Erythroblast (primary cell): ENCODE results near the gene UBE2G1.
"Not testable (repeated sequence)": the region's sequence is repeated elsewhere in the genome, so short reads cannot be mapped to it uniquely, and the experiment has no call there.

ENCODE experiments used
- DNase-seq, 2 experiments: peaks; one replicate each; lab custom pipeline; 2025; lab: John Stamatoyannopoulos, UW
- GATA1 ChIP-seq: IDR thresholded peaks from 2 replicates; pipeline ENCODE4 v1.6.1; 2011; ENCODE audit warnings: low read depth, mild to moderate bottlenecking, control low read depth, low read length, moderate library complexity
- POLR2A ChIP-seq: IDR thresholded peaks from 2 replicates; pipeline ENCODE4 v1.6.1; 2011; ENCODE audit warnings: mild to moderate bottlenecking, low read length

UBE2G1 gene

DNA sequence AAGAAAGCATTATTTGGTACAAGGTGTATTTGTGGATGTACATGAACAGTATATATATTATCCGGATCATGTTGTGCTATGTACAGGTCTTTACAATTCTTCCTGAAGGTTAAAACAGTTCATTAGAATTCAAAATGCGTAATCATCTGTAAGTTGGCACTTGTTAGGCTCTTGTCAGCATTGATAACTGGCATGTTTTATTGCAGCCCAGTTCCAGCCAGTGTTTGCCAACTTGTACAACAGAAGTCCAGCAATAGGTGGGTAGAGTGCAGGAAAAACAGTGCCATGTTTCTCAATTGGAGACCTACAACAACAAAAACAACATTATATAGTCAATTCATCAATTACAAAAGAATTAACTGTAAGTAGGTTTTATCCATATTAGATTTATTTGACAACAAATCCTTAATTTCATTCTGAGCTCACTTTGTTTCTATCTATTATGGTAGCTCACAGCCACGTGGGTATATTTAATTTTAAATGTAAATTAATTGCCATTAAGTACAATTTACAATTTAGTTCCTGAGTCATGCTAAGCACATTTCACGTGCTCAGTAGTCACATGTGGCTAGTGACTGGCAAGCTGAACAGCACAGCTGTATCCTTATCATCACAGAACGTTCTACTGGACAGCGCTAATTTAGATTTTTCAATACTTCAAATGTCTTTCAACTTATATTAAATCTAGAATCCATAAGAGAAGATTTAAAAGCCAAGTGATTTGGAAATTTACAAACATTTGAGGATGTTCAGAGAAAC, 94.1 kb downstream of the UBE2G1 start:
- no peak for DNase-seq
- TF ChIP-seq GATA1 (no peak), POLR2A (no peak)

GRCh38 chr17:4270736-4271135, 95.7 kb downstream of the UBE2G1 start:
- TF ChIP-seq GATA1 (no peak), POLR2A (no peak)
- no peak for DNase-seq

DNA sequence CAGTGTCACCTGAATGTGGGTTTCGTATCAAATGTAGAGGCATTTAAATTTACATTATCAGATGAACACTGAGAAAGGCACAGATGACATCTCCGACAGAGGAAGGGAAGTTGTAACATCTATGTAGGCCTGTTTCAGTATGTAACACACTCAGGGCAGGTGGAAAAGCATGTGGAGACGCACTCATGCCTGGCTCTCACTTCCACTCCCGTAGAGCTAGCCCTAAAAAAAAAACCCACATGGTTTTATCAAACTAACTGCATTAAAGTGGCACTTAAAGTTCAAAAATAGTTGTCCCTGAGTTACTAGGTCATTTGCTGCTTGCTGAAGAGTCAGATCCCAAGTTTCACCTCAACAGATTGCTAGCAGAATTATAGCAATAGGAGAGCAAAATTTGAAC, 96.6 kb downstream of the UBE2G1 start:
- TF ChIP-seq POLR2A (no peak), GATA1 (no peak)
- DNase-seq, result no peak

GRCh38 chr17:4267402-4267801, 99.1 kb downstream of the UBE2G1 start:
- TF ChIP-seq POLR2A (no peak), GATA1 (no peak)

GRCh38 chr17:4266550-4266949, 99.9 kb downstream of the UBE2G1 start:
- DNase-seq, result no peak

More at GRCh38 chr17:4267402-4267801, 99.1 kb downstream of the UBE2G1 start:
- DNase-seq, result no peak

GRCh38 chr17:4263282-4264215, 102.9 kb downstream of the UBE2G1 start, which contains the start of gene ANKFY1:
Gene ANKFY1, minus strand, starts transcription at chr17:4263979. Its CDS starts 38 bp downstream, at chr17:4263941.
- DNase-seq, result peak; percentile 95 to 97
- TF ChIP-seq POLR2A, result peak; percentile 76
- TF ChIP-seq GATA1, result no peak

More at GRCh38 chr17:4266550-4266949, 99.9 kb downstream of the UBE2G1 start:
- no peak for TF ChIP-seq POLR2A
- no peak for TF ChIP-seq GATA1

- TF ChIP-seq GATA1 (no peak), POLR2A (no peak)
- peak; percentile 40 to 53 for DNase-seq
These were observed 103.8 kb downstream of the UBE2G1 start for GRCh38 chr17:4262703-4263102.

DNA sequence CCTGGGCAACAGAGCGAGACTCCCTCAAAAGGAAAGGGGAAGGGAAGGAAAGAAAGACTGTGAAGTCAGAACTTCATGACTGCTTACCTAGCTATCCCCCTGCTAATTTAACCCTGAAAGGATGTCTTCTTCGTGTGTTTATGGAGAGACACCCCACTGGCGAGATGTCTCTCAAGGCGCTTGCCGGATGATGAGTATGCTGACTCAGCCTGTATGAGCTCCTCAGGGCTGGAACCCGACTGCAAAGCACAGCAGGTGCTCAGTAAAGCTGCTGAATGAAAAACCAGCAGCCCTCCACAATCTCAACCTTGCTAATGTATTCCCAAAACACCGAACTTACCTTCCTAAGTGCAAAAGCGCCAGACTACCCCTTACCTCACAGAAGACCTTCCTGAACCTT, 105.0 kb downstream of the UBE2G1 start:
- no peak for DNase-seq
- TF ChIP-seq GATA1 (no peak), POLR2A (no peak)

- no peak for DNase-seq
- no peak for TF ChIP-seq POLR2A
- no peak for TF ChIP-seq GATA1
These were observed 107.6 kb downstream of the UBE2G1 start for GRCh38 chr17:4258867-4259266.

DNA sequence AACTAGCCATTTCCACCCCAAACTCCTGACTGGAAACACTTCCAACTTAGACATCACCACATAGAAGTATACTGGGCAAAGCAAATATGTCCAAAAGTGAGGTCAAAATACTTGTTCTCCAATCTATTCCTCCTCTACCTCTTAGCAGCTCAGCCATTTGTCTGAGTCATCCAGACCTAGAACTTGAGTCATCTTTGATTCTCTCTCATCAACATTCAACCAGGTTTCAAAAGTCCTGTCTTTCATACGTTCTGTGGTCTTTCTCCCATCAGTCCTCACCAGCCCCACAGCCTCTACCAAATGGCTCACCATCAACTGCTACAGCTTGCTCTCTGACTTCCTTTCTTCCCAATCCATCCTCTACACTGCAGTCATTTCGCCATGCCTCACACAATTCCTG, 109.5 kb downstream of the UBE2G1 start:
- no peak for DNase-seq
- TF ChIP-seq POLR2A, result no peak
- no peak for TF ChIP-seq GATA1

DNA sequence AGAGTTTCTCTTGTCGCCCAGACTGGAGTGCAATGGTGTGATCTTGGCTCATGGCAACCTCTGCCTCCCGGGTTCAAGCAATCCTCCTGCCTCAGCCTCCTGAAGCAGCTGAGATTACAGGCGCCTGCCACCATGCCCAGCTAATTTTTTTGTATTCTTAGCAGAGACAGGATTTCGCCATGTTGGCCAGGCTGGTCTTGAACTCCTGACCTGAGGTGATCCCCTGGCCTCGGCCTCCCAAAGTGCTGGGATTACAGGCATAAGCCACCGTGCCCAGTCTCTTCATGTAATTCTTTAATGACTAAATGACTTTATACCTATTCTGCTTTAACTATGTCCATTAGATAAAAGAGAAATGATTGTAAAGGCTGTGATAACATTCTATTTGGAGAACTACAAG, 111.2 kb downstream of the UBE2G1 start:
- not testable (repeated sequence) for DNase-seq

- no peak for TF ChIP-seq GATA1
- TF ChIP-seq POLR2A, result no peak
- DNase-seq, result no peak
These were observed 115.6 kb downstream of the UBE2G1 start for GRCh38 chr17:4250887-4251286.

DNA sequence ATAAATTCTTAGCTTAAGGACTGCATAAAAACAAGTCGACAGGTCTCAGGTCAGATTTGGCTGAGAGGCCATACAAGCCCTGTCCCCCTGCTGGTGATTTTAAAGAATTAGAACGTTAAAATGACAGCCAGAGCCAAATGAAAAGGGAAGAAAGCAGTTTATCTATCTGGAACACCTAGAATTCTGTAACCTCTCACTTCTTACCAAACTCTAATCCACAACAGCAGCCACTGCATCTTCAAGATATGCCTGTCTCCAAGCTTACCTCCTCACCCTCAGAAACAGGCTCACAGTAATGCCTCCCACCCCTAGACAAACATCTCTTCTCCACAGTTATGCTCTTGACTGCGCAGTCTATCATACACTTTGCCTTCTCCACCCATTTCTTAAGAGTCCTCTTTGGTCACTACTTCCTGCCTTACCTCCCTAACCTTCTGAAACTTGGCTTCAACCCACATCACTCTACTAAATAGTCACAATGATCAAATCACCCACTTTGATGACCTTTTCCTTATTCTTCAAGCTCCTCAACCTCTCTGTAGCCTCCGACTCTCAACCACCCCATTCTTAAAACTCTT, 116.9 kb downstream of the UBE2G1 start:
- DNase-seq, result peak; percentile 88 to 97
- TF ChIP-seq POLR2A, result peak; percentile 39
- no peak for TF ChIP-seq GATA1

DNA sequence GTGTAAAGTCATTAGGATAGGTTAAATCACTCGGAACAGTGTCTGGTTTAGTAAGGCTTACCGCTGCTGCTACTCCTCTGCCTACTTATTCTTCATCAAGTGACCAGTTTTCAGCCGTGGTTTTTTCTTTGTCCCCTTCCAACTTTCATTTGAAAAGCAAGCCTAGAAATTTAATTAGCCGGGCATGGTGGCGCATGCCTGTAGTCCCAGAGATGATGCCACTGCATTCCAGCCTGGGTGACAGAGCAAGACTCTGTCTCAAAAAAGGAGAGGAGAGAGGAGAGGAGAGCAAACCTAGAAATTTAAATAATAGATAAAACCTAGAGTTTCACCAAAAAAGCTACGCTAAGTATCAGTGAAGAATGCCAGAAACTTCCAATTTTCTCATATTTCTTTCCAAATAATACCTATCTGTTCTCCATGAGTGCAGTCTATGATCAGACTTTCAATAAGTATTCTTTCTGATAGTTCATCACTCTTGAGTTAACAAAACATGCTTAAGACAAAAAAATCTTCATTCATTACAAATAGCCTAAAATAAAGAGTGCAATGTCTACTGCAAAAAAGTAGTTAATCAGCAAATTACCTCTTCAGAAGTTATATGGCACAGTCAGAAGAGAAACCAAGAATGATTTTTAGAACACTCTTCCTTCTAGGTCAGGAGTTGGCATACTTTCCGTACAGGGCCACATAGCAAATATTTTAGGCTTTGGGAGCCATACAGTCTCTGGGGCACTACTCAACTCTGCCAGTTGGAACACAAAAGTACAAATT, 117.8 kb downstream of the UBE2G1 start:
- no peak for TF ChIP-seq GATA1
- TF ChIP-seq POLR2A, result no peak
- no peak for DNase-seq
